Activated CD4-positive, alpha-beta T cell treated with anti-CD3 and anti-CD28 coated beads, Interleukin-2, amount 50 U/mL, for 4 hours (primary cell): ENCODE measurements around the gene TMEM60.

Source experiments
- DNase-seq, 2 experiments: peaks; one replicate each; pipeline ENCODE4 v3.0.0-alpha.2; 2020

The TMEM60 gene

DNA sequence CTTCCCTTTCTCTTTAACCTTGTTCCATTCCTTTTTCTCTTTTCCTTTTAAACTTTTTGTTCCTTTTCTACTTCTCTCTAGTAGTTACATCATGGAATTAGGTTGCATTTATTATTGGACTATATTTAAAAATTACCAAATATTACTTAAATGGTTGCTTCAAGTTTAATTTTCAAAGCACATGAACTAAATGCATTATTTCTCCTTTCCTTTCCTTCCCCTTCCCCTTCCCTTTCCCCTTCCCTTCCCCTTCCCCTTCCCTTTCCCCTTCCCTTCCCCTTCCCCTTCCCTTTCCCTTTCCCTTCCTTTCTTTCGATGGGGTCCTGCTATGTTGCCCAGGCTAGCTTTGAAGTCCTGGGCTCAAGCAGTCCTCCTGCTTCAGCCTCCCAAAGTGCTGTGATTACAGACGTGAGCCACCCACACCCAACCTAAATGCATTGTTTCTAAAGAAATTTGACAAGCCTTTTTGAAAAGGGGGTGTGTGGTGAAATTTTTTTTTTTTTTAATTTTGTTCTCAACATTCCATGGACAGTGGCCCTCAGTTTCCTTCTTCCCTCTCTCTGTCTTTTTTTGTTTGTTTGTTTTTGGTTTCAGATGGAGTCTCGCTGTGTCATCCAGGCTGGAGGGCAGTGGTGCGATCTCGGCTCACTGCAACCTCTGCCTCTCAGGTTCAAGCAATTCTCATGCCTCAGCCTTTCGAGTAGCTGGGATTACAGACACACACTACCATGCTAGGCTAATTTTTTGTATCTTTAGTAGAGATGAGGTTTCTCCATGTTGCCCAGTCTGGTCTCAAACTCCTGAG is 31.2 kb downstream of the TMEM60 start:
- no peak for DNase-seq

DNA sequence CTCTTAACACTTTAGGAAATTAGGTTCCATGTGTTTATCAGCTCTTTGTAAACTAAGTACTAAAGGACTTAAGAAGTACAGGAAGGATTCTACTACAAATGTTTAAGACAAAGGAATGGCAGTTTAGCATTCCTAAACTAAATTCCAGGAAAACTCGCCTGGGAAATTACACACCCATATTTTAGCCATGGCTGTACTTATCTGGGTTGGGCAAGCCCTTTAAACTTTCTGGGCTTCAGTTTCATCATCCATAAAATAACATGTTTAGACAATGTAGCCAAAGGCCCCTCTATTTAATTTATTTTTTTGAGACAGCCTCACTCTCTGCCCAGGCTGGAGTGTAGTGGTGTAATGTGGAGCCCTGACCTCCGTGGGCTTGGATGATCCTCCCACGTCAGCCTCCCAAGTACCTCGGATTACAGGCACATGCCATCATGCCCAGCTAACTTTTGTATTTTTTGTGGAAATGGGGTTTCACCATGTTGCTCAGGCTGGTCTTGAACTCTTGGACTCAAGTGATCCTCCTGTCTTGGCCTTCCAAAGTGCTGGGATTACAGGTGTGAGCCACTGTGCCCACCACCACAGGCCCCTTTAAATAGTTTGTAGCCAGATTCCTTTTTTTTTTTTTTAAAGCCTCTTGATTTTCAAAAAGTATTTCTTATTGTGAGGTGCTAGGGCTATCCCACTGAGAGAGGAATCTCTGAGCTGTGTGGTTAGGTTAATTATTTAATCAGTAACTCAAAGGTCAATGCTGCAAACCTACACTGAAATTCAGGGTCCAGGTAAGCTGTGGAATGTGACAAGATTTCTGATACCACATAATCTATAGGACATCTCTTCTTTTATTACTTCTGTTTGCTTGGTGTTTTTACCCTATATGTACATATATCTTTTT is 32.1 kb downstream of the TMEM60 start:
- no peak for DNase-seq

- DNase-seq = no peak
Observed at GRCh38 chr7:77765481-77765880, 32.8 kb downstream of the TMEM60 start.

- DNase-seq = no peak
Observed at GRCh38 chr7:77760809-77761453, 37.3 kb downstream of the TMEM60 start.

DNA sequence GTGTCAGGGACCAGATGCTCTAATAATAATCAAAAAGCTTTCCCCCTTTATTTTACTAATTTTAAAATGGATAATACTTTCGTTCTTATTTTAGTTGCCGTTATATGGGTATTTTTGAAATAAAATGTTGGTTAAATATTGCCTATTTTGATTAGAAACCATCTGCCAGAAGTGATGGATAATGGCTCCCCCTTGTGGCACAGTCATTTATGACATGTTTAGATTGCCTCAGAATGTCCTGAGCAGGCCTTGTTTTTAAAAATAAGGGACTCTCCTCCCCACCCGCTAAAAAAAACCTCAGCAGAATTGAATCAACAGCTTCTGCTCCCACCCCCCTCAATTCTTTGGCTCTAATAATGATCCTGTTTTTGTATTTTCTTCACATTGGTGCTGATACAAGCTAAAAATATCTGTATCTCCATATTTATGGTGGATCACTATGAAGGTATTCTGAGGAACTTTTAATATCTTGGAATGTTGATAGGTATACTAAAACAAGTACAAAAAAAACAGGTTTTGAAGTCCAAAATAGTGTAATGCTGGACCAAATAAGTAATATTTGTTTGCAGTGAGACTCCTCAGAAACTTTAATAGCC is 38.8 kb downstream of the TMEM60 start:
- peak; percentile 62 to 67 for DNase-seq

DNA sequence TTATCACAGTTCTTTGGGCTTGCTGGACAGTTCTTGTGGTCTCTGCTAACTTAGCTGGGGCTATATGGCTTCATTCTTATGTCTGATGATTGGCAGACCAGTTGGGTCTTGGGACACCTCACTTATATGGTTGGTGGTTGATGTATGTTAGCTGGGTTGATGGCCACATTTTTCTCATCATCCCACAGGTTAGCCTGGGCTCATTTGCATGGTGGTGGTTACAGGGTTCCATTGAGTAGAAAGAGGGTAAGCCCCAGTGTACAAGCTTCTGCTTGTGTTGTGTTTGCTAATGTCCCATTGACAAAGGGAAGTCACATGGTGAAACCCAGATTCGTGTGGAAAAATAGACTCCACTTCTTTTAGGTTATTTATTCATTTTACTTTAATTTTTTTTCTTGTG is 40.6 kb downstream of the TMEM60 start:
- DNase-seq = no peak

DNA sequence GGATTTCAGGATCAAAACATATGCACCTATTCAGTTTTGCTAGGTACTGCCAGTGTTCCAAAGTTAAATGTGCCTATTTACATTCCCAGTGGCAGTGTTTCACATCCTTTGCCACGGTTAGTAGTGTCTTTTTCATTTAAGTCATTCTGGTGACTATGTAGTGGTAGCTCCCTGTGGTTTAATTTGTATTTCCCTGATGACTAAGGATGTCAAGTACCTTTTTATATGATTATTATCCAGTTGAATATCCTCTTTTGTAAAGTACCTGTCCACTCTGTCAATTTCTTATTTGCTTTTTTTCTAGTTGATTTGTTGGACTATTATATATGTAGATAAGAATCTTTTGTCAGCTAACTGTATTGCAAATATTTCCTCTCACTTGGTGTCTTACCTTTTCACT is 45.1 kb downstream of the TMEM60 start:
- DNase-seq = no peak

DNA sequence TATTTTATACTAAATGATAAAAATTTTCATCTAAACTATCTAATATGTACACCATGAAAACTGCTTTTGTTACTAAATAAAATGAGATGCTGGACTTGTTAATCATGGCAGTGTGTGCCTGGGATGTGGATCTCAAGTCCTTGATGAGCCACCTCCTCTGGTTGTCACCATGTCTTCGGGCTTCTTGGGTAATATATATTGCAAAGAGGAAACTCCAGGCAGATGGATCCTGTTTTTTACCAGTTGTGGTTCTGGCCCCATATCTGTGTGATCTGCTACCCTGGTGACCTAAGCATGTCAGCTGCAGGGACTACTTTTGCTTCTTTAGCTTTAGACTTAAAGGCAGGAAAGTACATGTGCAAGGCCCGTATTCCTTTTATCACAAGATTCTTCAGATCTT is 46.2 kb downstream of the TMEM60 start:
- no peak for DNase-seq

GRCh38 chr7:77747718-77748117 is 50.5 kb downstream of the TMEM60 start:
- no peak for DNase-seq

- DNase-seq = no peak
Observed at GRCh38 chr7:77747178-77747577, 51.1 kb downstream of the TMEM60 start.

GRCh38 chr7:77746824-77747165 is 51.4 kb downstream of the TMEM60 start:
- no peak for DNase-seq

DNA sequence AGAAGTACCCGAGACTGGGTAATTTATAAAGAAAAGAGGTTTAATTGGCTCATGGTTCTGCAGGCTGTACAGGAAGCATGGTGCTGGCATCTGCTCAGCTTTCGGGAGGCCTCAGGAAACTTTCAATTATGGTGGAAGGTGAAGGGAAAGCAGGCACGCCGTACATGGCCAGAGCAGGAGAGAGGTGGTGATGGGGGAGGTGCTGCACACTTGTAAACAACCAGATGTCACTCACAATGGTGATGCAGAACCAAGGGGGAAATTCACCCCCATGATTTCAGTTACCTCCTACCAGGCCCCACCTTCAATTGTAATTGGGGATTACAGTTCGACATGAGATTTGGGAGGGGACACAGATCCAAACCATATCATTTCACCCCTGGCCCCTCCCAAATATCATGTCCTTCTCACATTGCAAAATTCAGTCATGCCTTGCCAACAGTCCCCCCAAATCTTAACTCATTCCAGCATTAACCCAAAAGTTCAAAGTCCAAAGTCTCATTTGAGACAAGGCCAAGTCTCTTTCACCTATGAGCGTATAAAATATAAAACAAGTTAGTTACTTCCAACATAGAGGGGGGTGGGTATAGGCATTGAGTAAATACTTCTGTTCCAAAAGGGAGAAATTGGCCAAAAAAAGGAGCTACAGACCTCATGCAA is 51.9 kb downstream of the TMEM60 start:
- no peak for DNase-seq

DNA sequence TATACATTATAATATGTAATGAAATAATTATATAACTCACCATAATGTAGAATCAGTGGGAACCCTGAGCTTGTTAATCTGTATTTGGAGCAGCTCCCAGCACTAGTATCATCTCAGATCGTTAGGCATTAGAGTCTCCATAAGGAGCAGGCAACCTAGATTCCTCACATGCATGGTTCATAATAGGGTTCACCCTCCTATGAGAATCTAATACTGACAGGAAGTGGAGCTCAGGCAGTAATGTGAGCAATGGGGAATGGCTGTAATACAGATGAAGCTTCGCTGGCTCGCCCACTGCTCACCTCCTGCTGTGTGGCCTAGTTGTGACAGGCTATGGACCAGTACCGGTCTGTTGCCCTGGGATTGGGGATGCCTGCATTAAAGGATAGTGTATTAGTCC is 52.5 kb downstream of the TMEM60 start:
- no peak for DNase-seq
